ENCODE measurements around the gene POLG.

The POLG gene

DNA sequence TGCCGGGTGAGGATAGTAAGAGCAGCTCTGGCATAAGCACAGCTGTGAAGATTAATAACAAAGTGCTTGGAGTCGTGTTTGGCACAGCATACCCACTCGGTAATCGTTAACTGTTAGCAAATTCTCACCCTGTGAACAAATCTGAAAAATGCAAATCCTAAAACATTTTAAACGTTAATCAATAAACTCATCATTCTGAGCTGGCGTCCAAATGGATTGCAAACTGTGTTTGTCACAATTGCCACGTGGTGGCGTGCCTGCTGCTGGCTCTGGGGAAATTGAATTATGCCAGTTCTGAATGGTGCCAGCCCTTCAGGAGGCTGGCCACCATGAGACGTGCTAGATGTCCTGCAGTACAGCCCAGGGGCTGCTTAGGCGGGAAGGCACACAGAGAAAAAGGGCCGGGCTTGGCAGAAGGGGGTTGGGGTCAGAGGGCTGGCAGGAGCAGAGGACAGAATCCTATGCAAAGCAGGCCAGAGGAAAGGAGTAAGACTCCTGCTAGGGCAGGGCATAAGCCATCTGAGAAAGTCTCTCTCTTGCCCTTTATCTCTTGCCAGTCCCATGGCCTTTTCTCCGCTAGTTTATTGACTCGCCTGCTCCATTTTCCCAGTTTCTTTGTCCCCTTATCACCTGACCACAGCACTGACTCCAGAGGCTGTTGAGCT lies 22.1 kb upstream of the POLG start:
- Histone ChIP-seq H3K4me2 (no peak overlapping the region), H3K4me3 (no peak overlapping the region), H3K27me3 (peaks cover 48% of the 10 kb centered on the region), H3K27ac (no peak overlapping the region), H3K4me1 (no peaks in the 10 kb centered on the region; the same call in 1 of the 2 replicates), H3K9me3 (no peaks in the 10 kb centered on the region), H3K36me3 (no peaks in the 10 kb centered on the region), H3K9ac (no peak overlapping the region), H4K20me1 (peaks cover 34% of the 10 kb centered on the region)
- no peak for TF ChIP-seq Cebpa-rat (IDR thresholded peaks at IDR 0.05)

DNA sequence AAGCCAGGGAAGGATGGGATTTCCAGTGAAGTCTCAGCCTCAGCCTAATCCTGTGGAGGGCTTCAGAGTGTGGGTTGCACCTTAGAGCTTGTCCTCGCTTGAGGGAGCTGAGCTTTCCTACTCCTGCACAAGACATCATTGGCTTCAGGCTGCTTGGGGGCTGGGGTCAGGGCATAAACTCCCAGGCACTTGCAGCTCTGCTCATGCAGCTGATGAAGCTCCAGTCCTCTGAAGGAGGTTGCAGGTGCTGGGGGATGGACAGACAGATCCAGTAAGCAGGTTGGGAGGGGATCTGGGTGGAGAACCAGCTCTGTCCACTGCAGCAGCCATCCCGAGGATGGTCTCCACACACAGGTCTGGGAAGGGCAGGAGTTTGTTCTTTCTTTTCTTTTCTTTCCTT lies 19.4 kb upstream of the POLG start:
- Histone ChIP-seq H3K27me3 (peaks cover 20% of the 10 kb centered on the region), H3K27ac (no peak overlapping the region), H3K4me2 (no peak overlapping the region), H3K9me3 (no peaks in the 10 kb centered on the region), H4K20me1 (peaks cover 8% of the 10 kb centered on the region; the same call in 1 of the 2 replicates), H3K36me3 (no peaks in the 10 kb centered on the region), H3K4me3 (no peak overlapping the region), H3K4me1 (no peaks in the 10 kb centered on the region; the same call in 1 of the 2 replicates), H3K9ac (no peak overlapping the region)
- TF ChIP-seq Cebpa-rat (IDR thresholded peaks at IDR 0.05) = no peak

DNA sequence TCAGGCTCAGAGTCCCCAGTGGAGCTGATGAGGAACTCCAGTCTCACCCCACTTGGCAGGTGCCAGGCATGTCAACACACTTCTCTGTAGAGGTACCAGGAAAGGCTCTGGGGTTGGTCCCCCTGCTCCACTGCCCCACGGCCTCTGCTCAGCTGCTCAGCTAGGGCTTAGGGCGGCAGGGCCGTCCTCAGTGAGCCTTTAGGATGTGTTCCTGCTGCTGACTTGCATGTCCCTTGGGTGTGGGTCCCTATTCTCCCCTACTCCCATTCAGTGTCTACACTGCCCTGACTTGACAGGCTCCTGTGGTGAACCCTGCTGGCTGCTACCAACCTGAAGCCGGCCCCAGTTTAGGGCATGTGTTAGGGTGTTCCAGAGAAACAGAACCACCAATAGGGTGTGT lies 17.9 kb upstream of the POLG start:
- no peak overlapping the region for H3K27ac ChIP-seq
- H4K20me1 ChIP-seq = no peaks in the 10 kb centered on the region; the same call in 1 of the 2 replicates
- no peaks in the 10 kb centered on the region for H3K36me3 ChIP-seq
- no peak overlapping the region for H3K9ac ChIP-seq
- no peaks in the 10 kb centered on the region for H3K4me1 ChIP-seq
- H3K4me2 ChIP-seq = no peak overlapping the region
- peaks cover 8% of the 10 kb centered on the region; the same call in 1 of the 2 replicates for H3K27me3 ChIP-seq
- H3K9me3 ChIP-seq = no peaks in the 10 kb centered on the region
- TF ChIP-seq Cebpa-rat (IDR thresholded peaks at IDR 0.05) = no peak
- no peak overlapping the region for H3K4me3 ChIP-seq

DNA sequence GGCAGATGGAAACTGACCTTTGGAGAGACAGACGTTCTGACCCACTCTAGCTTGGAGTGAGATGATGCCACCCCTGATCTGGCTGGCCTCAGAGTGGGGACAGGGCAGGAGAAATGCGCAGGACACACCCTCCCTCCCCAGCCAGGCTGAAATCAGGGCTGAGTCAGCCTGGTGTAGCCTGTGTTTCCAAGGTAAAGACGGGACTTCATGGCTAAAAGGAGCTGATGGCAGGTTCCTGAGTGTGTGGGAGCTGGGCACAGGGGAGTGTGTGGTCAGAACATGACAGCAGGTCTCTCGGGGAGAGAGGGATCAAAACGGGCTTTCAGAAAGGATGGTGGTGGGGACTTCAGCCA lies 14.6 kb upstream of the POLG start:
- Histone ChIP-seq H3K9me3 (no peaks in the 10 kb centered on the region), H3K36me3 (no peaks in the 10 kb centered on the region), H4K20me1 (no peaks in the 10 kb centered on the region), H3K27ac (no peak overlapping the region), H3K4me2 (no peak overlapping the region), H3K4me3 (no peak overlapping the region), H3K27me3 (no peaks in the 10 kb centered on the region), H3K4me1 (no peaks in the 10 kb centered on the region), H3K9ac (no peak overlapping the region)
- no peak for TF ChIP-seq Cebpa-rat (IDR thresholded peaks at IDR 0.05)

DNA sequence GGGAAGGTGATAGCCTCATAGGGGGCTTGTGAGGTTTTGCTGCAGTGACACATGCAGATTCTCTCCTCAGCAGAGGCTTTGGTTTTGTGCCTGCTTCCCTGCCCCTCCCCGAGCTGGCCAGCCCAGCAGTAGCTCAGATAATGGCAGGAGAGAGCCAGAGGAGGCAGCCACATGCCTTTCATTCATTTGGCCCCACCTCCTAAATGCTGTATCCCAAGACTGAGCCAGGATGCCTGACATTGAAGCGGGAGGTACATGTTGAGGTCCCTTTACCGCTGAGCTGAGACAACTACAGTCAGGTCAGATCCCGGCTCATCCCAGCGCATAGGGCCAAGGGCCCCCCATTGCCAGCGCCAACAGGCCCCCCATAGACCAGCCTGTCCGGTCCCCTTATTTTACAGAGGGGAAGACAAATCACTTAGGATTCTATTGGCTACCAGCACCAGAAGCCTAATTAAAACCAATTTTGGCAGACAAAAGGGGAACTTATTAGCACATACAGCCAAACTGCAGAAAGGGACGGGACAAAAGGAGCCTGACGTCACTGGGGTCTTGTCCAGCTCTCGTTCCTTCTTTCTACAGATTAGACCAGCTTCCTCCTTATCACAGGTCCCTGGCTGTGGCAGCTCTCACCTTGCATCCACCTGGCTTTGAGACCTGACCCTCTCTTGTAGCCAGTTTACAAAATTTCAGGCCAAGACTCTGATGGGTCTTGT lies 12.1 kb upstream of the POLG start:
- no peak overlapping the region for H3K9ac ChIP-seq
- no peaks in the 10 kb centered on the region for H4K20me1 ChIP-seq
- no peaks in the 10 kb centered on the region for H3K9me3 ChIP-seq
- no peaks in the 10 kb centered on the region for H3K36me3 ChIP-seq
- no peak for TF ChIP-seq Cebpa-rat (IDR thresholded peaks at IDR 0.05)
- H3K27ac ChIP-seq = no peak overlapping the region
- H3K4me1 ChIP-seq = no peaks in the 10 kb centered on the region
- H3K27me3 ChIP-seq = no peaks in the 10 kb centered on the region
- H3K4me3 ChIP-seq = no peak overlapping the region
- no peak overlapping the region for H3K4me2 ChIP-seq

DNA sequence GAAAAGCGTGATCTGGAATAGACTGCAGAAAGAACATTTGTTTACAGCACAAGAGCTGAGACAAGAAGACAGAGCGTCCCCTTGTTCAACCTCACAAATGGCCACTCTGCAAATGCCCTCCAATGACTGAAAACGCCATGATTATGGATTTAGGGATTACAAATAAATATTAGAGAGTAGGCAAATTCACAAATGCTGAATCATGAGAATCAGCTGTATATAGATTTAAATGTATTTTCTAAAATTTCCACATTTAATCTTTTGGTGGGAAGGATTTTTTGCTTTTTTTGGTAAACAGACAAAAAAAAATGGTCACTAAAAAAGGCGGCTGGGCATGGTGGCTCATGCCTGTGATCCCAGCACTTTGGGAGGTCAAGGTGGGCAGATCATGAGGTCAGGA lies 10.6 kb upstream of the POLG start:
- Histone ChIP-seq H3K4me2 (no peak overlapping the region), H4K20me1 (no peaks in the 10 kb centered on the region), H3K36me3 (no peaks in the 10 kb centered on the region), H3K9ac (no peak overlapping the region), H3K4me3 (no peak overlapping the region), H3K9me3 (no peaks in the 10 kb centered on the region), H3K27ac (no peak overlapping the region), H3K27me3 (no peaks in the 10 kb centered on the region), H3K4me1 (no peaks in the 10 kb centered on the region)
- no peak for TF ChIP-seq Cebpa-rat (IDR thresholded peaks at IDR 0.05)

- Histone ChIP-seq H3K9me3 (no peaks in the 10 kb centered on the region), H3K4me1 (no peaks in the 10 kb centered on the region), H3K4me2 (no peak overlapping the region), H3K27ac (no peak overlapping the region), H3K9ac (no peak overlapping the region), H4K20me1 (no peaks in the 10 kb centered on the region), H3K27me3 (no peaks in the 10 kb centered on the region), H3K4me3 (no peak overlapping the region), H3K36me3 (no peaks in the 10 kb centered on the region)
- no peak for TF ChIP-seq Cebpa-rat (IDR thresholded peaks at IDR 0.05)
These were observed 8.2 kb upstream of the POLG start for GRCh38 chr15:89342840-89343239.

DNA sequence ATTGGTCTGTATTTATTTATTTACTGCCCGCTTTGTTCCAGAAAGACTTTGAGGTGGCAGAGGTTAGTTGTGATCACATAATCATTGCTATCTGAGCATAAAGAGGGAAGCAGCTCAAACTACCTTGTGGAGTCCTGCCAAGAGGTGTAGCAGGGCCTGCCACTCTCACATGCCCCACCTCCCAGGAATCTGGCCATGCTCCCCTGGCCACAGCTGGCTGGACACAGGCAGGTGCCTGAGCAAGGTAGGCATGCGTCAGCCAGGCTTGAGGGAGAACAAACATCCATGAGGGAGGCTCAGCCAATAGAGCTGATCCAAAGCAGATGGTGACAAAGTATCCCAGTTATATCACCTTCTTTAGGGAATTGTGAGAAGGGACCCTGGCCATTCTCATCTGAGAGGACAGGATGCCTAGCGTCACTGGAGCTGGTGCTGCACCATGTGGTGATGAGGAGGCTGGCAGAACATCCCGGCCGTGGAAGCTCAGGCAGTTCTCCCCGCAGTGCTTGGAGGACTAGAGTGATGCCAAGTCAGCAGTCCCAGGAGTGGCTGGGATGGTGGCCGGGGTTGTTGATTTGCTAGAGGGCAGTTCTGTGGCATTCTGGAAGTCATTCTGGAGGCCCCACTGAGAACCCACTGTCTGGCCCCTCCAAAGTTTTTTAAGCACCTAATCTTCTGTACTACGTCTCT lies 6.8 kb upstream of the POLG start:
- no peak for TF ChIP-seq Cebpa-rat (IDR thresholded peaks at IDR 0.05)
- Histone ChIP-seq H3K27ac (no peak overlapping the region), H3K4me1 (peaks cover 7% of the 10 kb centered on the region), H3K9me3 (no peaks in the 10 kb centered on the region), H3K4me2 (no peak overlapping the region), H4K20me1 (no peaks in the 10 kb centered on the region), H3K9ac (no peak overlapping the region), H3K36me3 (no peaks in the 10 kb centered on the region), H3K4me3 (no peak overlapping the region), H3K27me3 (no peaks in the 10 kb centered on the region)

DNA sequence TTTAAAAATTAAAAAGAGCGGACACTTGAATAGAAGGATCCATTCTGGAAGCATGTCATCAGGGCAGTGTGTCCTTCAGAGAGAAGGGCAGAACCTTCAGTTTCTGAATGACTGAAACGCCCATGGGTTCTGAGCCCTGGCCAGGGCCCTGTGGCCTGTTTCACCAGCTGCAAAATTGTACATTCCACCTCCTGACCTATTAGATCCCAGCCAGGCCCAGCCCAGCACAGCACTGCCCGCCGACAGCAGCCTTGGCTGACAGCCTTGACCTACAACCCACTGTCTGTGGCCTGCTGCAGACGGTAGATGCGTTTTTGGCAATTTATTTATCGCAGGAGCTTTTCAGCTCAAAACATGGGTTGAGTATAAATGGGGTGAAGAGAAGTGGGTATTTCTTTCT lies 5.9 kb upstream of the POLG start:
- Histone ChIP-seq H3K9ac (no peak overlapping the region), H3K27ac (no peak overlapping the region), H4K20me1 (no peaks in the 10 kb centered on the region), H3K4me1 (peaks cover 16% of the 10 kb centered on the region), H3K27me3 (no peaks in the 10 kb centered on the region), H3K36me3 (no peaks in the 10 kb centered on the region), H3K9me3 (no peaks in the 10 kb centered on the region), H3K4me2 (no peak overlapping the region), H3K4me3 (no peak overlapping the region)
- TF ChIP-seq Cebpa-rat (IDR thresholded peaks at IDR 0.05) = no peak

GRCh38 chr15:89338036-89338435 lies 3.4 kb upstream of the POLG start:
- Histone ChIP-seq H3K27me3 (no peaks in the 10 kb centered on the region), H3K36me3 (peaks cover 6% of the 10 kb centered on the region), H3K27ac (no peak overlapping the region), H3K4me3 (no peak overlapping the region), H3K9me3 (no peaks in the 10 kb centered on the region), H3K9ac (no peak overlapping the region), H4K20me1 (peaks cover 15% of the 10 kb centered on the region), H3K4me1 (peaks cover 30% of the 10 kb centered on the region), H3K4me2 (no peak overlapping the region; the same call in 1 of the 2 replicates)
- no peak for TF ChIP-seq Cebpa-rat (IDR thresholded peaks at IDR 0.05)
